Stimulated activated CD4-positive, alpha-beta T cell treated with anti-CD3 and anti-CD28 coated beads, TNF-alpha, amount 100 ng/mL, for 48 hours (primary cell): ENCODE results near the gene KANK4.

Experiments
- DNase-seq, 3 donors: peaks; one replicate each; pipeline ENCODE4 v3.0.0-alpha.2; 2020; ENCODE audit warnings: low read depth in 3 of 3

The KANK4 gene

DNA sequence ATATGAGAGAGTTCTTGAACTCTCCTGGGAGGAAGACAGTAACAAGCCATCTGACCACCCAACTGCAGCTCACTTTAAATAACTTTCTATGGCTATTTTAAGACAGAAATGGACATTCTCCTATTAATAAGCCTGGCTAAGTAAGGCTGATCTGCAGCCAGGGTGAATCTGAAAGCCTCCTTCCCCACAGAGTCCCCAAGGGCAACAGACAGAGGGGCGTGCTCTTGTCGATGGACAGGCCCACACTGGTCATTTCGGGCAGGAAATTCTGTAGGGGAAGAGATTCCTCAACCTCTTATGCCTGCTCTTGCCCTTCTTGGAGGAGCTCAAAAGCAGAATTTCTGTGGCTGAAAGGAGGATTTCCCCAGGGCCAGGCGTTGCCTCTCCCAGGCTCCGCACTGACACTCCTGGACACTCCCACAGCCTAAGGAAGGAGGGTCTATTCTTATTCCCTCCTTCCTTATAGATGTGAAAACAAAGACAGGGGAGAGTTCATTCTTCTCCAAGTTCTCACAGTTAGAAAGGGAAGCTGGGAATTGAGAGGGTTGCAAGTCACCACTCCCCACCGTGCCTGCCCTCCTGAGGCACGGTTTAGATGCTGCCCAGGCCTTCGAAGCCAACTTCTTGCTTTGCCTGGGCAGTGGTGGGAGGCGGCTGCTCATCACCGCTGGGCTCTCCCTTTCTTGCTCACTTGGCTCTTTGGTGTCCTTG, 17.9 kb upstream of the KANK4 start:
- no peak for DNase-seq

DNA sequence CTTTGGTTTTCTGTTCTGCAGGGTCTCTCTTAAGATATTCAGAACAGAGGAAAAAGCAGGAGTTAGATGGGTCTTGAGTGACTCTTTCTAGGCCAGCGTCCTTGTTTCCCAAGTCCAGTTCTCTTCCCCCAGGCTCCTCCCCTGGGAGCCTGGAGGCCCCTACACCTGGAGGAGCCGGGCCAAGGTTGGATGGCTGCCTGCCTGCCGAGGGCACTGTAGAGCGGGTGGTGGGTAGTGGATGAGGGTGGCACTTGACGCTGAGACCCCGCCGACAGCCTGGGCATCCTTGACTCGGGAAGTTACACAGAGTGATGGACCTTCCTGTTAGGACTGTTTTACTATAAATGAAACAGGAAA, 17.4 kb upstream of the KANK4 start:
- no peak for DNase-seq

DNA sequence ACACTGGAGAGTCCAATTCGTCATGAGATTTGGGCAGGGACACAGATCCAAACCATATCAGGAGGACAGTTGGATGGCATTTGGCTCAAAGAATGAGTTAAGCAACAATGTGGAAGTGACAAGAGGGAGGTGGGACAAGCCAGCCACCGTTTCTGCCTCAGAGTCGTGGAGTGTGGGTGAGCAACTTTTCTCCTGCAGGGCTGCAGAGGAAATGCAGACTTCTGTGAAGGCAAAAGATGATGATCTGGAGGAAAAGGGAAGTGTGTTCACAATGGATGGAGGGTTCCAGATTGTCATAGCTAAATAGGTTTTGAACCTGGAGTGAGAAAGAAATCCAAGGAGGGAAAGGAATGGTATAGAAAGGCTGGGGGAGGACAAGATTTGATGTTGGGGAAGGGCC, 16.4 kb upstream of the KANK4 start:
- no peak for DNase-seq

DNA sequence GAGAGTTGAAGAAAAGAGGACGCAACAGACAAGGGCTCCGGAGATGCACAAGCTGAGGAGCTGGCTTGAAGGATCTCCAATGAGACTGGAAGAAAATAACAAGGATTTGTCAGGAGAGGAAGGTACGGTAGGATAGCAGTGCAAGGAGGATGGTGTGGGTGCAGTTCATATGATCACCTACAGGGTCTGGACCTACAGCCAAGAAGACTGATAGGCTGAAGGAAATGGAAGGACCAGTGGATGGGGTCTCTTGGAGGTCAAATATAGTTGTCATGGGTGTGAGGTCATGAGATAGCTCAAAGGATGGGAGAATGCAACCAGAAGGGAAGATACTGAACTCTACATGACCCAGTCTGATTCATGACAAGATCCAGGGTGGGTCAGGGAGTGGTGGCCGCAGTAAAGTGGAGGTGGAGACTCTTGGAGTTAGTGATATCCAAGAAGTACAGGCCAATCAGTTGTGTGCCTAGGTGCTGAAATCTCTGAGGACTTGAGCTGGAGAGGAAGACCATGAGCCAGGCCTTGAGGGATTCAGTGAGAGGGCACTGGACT, 15.3 kb upstream of the KANK4 start:
- DNase-seq = no peak

DNA sequence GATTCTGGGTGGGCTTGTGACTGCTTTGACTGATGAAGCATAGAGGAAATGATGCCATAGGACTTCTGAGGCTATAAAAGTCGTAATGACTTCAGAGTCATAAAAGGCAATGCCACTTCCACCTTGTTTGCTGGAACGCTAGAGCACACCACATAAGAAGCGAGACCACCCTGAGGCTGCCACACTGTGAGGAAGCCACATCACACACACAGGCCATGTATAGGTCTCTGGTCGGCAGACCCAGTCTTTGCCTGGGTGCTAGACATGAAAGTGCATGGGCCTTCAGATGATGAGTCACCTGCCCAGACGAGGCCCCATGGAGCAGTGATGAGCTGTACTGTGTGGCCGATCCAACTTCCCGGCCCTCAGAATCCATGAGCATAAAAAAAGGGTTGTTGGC, 14.2 kb upstream of the KANK4 start:
- no peak for DNase-seq

DNA sequence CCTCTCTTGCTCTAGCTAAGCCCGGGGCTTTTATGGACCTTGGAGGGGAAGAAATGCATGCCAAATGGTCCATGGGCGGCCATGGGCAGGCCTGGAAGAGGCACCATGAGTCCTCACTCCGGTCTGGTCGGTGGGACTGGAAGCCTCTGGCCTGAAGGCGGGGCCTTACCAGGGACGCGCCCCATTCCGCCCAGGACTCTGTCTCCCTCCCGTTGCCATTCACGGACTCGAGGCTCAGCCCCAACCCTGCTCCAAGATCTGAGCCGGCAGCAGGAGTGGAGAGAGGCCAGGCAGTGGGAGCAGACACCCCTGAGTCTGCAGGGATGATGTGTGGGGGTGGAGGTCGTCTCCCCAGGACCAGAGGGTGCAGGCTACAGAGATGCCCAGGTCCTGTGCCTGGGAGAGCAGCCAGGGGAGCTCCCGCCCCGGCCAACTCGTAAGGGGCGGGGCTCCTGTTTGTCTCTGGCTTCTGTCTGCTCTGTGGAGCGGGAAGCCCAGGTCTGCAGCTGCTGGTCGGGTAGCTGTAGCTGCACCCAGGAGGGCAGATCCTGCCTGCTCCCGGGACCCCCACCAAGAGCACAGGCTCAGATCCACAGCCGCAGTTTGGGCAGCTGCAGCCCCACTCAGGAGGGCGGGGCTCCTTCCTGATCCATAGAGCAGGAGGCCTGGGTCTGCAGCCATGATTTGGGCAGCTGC, 8.3 kb upstream of the KANK4 start:
- no peak for DNase-seq

DNA sequence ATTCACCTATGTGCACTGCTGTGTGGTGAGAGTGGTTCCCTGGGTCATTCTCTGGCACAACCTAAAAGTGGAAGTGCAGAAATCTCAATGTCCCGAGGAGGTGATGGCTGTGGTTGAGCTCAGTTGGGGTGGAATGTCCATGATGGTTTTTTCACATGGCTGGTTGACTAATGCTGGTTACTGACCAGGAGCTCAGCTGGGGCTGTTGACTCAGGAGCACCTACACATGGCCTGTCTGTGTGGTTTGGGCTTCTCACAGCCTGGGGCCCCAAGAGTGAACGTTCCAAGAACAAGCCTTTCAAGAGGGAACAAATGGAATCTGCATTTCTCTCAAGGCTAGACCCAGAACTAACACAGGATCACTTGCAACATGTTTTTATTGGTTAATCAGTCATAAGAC, 6.4 kb upstream of the KANK4 start:
- no peak for DNase-seq

DNA sequence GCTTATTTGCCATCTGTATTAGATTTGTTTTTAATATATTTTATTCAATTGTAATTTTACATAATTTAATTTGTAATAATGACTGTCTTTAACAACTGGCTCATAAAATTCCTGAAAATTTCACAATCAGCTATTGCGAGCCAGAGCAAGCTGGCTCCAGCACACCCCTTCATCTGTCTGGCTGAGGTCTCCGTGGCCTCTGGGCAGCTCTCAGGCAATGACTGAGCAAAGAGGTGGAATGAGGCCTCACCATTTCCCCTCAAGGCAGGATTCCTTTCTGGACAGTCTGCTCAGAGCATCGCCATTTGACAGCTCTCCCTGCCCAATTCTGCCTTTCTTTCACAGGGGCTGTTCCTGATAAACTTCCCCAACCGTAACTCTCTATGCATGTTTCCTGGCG, 5.8 kb upstream of the KANK4 start:
- no peak for DNase-seq

DNA sequence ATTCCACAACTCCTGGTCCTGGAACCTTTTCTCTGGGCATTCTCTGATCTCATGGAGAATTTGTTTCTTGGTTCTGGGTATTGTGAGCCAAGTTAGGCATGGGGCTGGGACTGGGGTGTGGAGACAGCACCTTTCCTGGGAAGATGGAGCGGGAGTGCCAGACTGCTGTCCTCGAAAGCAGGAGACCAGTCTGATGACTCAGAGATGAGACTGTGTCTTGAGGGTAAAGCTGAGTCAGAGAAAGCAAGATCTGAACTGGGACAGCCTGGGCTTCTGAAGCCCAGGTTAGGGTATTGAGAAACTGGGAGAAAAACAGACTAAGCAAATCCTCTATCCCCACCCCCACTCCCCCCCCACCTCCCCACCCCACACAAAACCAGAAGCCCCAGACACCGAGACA, 2.2 kb upstream of the KANK4 start:
- no peak for DNase-seq

DNA sequence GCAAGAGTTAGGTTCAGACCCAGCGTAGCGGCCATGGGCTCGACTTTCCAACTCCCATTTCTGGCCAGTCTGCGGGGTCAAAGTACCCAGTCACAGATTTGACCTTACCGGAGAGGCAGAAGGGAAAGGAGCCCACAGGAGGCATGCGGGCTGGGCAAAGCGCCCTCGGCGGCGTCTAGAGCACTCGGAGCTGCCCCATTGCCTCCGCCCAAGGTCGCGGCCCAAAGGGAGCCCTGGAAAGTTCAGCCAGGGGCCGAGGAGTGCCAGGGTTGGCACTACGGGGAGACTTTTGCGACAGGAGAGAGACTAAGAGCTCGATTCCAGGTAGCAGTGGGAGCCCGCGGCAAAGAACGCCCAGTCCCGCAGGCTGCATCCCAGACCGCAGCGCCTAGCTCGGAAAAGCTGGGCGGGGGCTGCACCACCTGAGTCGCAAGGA, 896 bp downstream of the KANK4 start:
- no peak for DNase-seq

DNA sequence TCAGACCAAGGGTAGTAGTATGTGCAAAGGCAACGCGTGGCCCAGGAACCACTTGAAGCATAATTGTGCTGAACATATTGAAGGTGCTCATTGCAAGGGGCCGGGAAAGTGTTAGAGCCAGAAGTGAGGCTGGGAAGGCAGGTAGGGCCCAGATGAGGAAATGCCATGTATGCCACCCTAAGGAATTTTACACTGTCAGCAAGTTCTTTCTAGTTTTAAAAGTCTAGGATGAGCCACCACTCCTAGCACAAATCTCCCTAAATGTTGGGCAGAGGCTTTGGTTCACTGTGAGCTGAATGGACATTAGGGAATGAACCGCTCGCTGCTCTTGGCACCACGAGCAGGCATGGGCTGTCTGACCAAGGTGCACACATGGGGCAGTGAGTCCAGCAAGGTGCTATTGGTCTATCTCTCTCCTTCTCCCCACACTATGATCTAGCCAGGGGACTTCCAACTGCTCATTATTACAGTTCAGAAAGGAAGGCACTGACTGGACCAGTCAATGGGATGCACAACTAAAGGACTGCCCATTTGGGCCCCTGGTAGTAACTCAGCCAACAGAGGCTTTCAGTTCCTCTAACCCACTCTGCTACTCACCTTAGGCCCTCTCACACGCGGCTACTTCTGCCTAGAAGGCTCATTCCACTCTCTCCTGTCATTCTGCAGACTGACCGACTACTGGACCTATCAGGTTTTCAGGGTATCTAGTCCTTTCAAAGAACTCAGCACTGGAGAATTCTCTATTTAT, 2.0 kb downstream of the KANK4 start:
- no peak for DNase-seq

DNA sequence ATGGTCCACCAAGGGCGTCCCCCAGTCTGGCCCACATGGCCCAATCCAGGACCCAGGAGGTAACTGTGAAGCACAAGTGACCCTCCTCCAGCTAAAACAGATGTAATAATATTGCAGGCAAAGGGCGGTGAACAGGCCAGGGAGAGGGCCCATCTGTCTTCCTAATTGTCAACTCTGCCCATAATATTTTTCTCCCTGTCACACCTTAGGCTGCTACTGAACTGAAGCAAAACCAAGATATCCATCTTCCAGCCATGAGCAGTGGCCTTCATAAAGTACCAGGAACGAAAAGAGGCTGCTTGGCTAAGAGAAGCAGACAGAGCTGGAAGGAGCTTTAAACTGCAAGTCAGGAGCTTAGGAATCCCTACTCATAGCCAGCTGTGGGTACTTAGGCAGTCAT, 3.1 kb downstream of the KANK4 start:
- no peak for DNase-seq

DNA sequence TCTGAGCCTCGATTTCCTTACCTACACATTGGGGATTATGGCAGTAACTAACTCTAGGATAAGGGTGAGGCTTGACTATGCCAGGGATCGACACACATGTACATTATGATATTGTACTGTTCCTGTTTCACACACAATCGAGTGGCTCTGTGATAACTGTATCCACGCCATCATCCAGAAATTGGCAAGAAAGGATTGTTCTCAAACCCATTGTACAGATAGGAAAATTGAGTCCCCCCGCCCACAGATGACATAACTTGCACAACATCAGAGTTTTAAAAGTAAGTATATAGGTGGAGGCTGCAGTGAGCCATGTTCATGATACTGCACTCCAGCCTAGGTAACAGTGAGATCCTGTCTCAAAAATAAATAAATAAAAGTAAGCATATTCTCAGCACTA, 3.8 kb downstream of the KANK4 start:
- DNase-seq = no peak

DNA sequence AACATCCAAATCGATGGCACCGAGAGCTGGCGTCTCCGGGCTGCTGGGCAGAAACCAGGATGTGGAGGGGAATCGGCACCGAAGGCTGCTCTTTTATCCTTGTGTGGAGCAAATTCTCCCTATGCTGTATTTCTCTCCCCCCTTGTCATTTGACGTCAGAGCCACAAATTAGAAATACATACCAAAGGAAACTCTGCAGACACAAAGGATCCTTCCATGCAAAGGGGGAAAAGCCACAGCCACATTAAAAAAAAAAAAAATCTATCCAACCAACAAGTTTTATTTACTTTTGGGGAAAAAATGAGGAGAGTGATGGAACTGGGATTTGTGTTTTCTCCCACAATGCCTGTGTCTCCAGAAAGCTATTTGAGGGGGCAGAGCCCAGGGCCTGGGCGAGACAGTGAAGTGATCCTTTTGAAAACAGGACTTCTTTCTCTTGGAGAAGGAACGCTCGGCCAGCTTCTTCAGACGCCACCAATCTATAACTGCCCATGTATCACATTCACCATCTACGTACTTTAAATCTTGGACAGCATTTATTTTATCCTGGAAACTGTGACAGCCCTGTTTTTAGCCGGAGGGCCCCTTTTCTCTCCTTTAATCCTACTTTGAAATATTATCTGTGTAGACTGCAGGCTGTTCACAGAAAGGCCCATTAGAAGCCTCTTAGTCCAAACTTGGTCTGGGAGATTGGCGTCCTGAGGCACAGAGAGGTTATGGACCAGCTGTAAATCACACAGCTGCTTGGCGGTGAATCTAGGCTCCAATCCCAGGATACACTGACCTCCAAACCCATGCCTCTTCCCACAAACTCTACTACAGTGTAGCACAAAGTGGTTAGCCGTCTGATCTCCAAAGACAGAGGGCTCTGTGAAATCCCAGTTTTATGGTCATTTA, 4.5 kb downstream of the KANK4 start:
- no peak for DNase-seq

DNA sequence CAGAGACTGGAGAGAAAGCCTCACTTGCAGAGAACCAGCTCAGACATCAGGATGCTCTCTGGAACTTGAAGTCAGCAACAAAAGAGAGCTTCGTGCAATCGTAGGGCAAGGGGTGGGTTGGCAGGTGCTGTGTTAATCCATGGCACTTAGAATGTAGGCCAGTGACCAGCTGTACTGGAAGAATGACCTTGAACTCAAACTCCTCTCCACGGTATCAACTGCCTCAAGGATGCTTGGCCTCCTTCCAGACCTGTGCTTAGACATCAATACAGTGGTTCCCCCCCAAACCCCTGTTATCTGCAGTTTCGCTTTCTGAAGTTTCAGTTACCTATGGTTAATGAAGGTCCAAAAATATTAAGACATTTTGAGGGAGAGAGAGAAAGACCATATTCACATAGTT, 6.5 kb downstream of the KANK4 start:
- DNase-seq = no peak

DNA sequence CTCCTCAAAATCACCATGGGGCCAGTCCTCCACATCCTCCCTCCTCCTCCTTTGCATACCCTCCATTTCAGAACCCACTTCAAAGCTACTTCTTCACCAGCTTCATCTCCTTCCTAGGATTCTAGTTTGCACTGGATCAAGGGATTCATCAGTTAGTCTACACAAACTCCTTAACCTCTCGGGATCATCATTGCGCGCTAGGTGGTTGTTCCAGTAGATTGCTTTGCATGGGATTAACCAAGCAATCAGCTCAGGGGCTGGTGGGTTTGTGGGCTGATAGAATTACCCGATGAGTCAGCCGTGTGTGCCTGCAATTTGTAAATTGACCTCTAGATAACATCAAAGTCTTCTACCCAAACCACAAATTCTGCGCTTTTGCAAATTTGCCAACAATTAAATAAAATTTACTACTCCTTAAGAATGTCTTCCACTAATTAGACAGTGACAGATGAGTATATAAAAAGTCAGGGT, 7.7 kb downstream of the KANK4 start:
- DNase-seq = no peak

DNA sequence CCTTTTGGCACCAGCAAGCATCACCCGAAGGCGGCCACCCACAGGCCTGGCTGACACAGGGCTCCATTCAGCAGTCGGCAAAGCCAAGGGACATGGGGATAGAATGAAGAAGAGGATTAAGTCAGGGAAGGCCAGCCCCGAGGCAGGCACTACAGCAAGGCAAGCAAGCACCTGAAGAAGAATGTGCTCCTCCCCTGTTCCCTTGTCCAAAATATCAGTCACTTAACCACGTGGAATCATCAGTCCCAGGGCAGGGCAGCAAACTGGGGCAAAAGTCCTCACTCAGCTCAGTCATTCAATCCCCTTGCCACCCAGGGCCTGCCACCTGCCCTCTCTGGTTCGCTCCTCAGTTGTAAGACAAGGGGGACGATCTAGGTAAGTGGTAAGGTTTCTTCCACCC, 9.3 kb downstream of the KANK4 start:
- DNase-seq = no peak

DNA sequence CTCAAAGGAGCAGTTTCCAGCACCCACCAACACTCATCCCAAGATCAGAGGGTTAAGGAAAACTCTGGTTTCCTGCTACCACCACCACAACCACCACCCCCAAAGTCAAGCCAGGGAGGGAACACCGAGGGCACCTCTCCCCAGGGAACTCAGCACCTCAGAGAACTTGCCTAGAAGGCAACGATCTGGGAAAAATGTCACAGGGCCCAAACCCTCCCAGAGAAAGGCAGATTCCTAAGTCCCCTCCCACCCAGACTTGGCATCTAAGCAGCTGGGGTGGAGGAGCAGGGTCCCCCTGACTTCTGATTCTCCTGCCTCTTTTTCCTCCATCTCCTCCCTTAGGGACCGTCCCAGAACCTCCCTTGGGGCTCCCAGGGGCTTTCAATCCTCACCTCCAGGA, 10.6 kb downstream of the KANK4 start:
- DNase-seq = no peak

DNA sequence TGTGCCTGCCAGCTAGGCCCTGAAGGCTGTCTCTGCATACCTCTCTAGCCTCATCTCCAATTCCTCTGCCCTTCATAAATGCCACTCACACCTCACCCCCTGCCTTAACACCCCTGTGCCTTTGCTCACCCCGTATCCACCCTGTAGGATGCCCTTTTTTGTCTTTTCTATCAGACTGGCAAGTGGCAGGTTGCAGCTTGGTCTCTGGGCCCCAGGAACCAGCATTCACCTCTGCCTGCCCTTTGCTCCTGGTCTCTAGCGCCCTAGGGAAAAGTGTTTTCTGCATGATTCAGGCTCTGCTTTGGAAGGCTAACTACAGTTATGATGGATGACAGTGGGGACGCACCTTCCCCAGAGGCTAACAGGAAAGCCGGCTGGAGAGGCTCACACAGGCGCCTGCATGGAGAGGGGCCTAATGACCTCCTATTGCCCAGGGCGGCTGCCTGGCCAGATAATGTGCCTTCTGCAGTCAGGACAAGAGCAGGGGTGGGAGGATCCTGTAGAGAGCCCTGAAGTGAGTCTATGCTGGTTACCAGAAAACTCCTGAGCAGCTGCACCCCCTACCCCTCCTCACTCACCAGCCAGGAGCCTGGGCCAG, 11.2 kb downstream of the KANK4 start:
- no peak for DNase-seq

DNA sequence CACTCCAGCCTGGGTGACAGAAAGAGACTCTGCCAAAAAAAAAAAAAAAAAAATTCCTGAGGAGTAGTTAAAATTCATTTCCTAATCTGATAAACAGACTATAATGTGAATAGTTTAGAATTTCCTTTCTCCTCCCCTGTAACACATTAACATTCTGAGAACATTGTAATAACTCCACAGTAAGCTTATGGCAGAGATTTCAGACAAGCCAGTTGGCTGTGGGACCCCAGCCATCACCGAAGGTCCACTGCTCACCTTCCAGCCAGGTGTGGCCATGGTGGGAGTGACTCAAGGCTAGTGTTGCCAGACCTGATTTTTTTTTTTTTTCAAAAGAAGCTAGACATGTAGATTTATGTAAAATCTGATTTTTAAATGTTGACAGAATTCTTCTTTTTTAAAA, 11.8 kb downstream of the KANK4 start:
- no peak for DNase-seq

DNA sequence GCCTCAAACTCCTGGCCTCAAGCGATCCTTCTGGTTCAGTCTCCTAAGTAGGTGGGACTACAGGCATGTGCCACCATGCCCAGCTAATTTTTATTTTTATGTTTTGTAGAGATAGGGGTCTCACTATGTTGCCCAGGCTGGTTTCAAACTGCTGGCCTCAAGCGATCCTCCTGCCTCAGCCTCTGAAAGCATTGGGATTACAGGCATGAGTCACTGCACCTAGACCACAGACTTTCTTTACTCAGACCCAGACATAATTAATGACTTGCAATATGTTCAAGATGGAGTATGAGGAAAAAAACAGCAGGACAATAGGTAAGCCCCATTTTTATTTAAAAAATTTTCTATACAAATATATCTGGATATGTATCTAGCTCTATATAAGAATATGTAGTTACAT, 13.2 kb downstream of the KANK4 start:
- DNase-seq = no peak
